GM12878 (cell line): ENCODE results near the gene SLC22A23. TPM values are rescaled to one million over a fixed set of nuclear protein-coding genes. Genes with fewer than 3 reads are reported as not detected.
A peak's percentile ranks its signal among the peaks of the same experiment; 100 is the strongest.

ENCODE experiments used
- BCL3 ChIP-seq: IDR thresholded peaks from 2 replicates; pipeline ENCODE4 v1.6.1; 2011; ENCODE audit warnings: borderline replicate concordance, low read depth, mild to moderate bottlenecking, moderate library complexity, low read length; ENCODE audit not compliant: insufficient read depth, poor library complexity, severe bottlenecking
- CREM ChIP-seq: IDR thresholded peaks from 2 replicates; pipeline ENCODE4 v1.6.1; 2014; ENCODE audit warnings: antibody characterized with exemption, low read depth
- E2F8 ChIP-seq: fragments of 450-650 bp; IDR thresholded peaks from 2 replicates; pipeline ENCODE4 v1.6.1; 2018; ENCODE audit warnings: mild to moderate bottlenecking, low read depth, moderate library complexity; ENCODE audit not compliant: partially characterized antibody
- ESRRA ChIP-seq: IDR thresholded peaks from 2 replicates; pipeline ENCODE4 v1.6.1; 2012; ENCODE audit warnings: mild to moderate bottlenecking, low read length, improper control_type of control experiment
- FOS ChIP-seq: IDR thresholded peaks from 3 replicates; pipeline ENCODE4 v1.6.1; 2011; ENCODE audit warnings: borderline replicate concordance; ENCODE audit not compliant: insufficient read length; ENCODE audit errors: extremely low read depth
- FOXK2 ChIP-seq: fragments of 450-650 bp; IDR thresholded peaks from 2 replicates; pipeline ENCODE4 v1.6.1; 2017; ENCODE audit warnings: mild to moderate bottlenecking, moderate library complexity
- IRF3 ChIP-seq: fragments of 450-650 bp; IDR thresholded peaks from 2 replicates; pipeline ENCODE4 v1.6.1; 2014; ENCODE audit warnings: mild to moderate bottlenecking
- KDM1A ChIP-seq: fragments of 200-600 bp; sonication (generic); IDR thresholded peaks from 2 replicates; pipeline ENCODE4 v1.6.1; 2016; ENCODE audit warnings: borderline replicate concordance
- MTA2 ChIP-seq: fragments of 450-650 bp; IDR thresholded peaks from 2 replicates; pipeline ENCODE4 v1.6.1; 2016; ENCODE audit warnings: low read depth, mild to moderate bottlenecking, moderate library complexity
- NFYA ChIP-seq: IDR thresholded peaks from 2 replicates; pipeline ENCODE4 v1.6.1; 2011; ENCODE audit warnings: low read depth, mild to moderate bottlenecking, low read length, improper control_type of control experiment, borderline replicate concordance
- NKRF ChIP-seq: fragments of 450-650 bp; conservative IDR thresholded peaks from 2 replicates; pipeline ENCODE4 v1.6.1; 2017; ENCODE audit warnings: mild to moderate bottlenecking, moderate library complexity
- NR2F1 ChIP-seq: fragments of 450-650 bp; conservative IDR thresholded peaks from 2 replicates; pipeline ENCODE4 v1.6.1; 2017; ENCODE audit warnings: mild to moderate bottlenecking
- POLR2AphosphoS5 ChIP-seq: IDR thresholded peaks from 2 replicates; pipeline ENCODE4 v1.6.1; 2011; ENCODE audit warnings: mild to moderate bottlenecking, low read length, inconsistent platforms
- RB1 ChIP-seq: fragments of 450-650 bp; formaldehyde crosslinking; IDR thresholded peaks from 2 replicates; pipeline ENCODE4 v1.6.1; 2017; ENCODE audit warnings: mild to moderate bottlenecking, borderline replicate concordance
- SP1 ChIP-seq: IDR thresholded peaks from one replicate; pipeline ENCODE4 v1.6.1; 2011; ENCODE audit warnings: low read depth, low read length
- SREBF1 ChIP-seq: IDR thresholded peaks from 2 replicates; pipeline ENCODE4 v1.6.1; 2012; ENCODE audit warnings: mild to moderate bottlenecking, low read length
- ZBTB4 ChIP-seq: fragments of 450-650 bp; formaldehyde crosslinking; IDR thresholded peaks from 2 replicates; pipeline ENCODE4 v1.4.0; 2022; ENCODE audit warnings: mild to moderate bottlenecking, moderate library complexity
- ZNF384 ChIP-seq: IDR thresholded peaks from 2 replicates; pipeline ENCODE4 v1.6.1; 2012; ENCODE audit warnings: low read depth, mild to moderate bottlenecking, low read length, improper control_type of control experiment, borderline replicate concordance
- ZZZ3 ChIP-seq: IDR thresholded peaks from 2 replicates; pipeline ENCODE4 v1.6.1; 2011; ENCODE audit warnings: low read depth; ENCODE audit not compliant: control insufficient read depth, insufficient read length
- polyA plus RNA-seq, 11 experiments: library from polyadenylated mRNA; depleted of rRNA in 4 of 11; unstranded in 6 of 11; stranded (reverse) in 5 of 11; fragments of >200 nt; fragmentation: Nextera tagmentation in 4 of 11; fragmentation: Illumina TruSeq in 1 of 11; extraction: Ambion mirVana in 4 of 11; extraction: Trizol in 1 of 11; gene quantifications; 1 replicate in 1 of 11; 2 replicates in 10 of 11; pipeline versions ENCODE4 v1.2.1 to v1.2.3, GENCODE V29; 2011 to 2016; ENCODE audit warnings: inconsistent platforms in 2 of 11, missing spikeins in 2 of 11, low read depth in 1 of 11
- total RNA-seq, 4 experiments: library from RNA; depleted of rRNA in 3 of 4; stranded (reverse); fragments of >200 nt in 3 of 4; fragmentation: Illumina TruSeq in 1 of 4; extraction: Trizol in 1 of 4; gene quantifications; 2 replicates each; pipeline versions ENCODE4 v1.2.1 to v1.2.3, GENCODE V29; 2013 to 2021

The SLC22A23 gene
- total and polyA plus RNA-seq, 10 of the 15 experiments (the other 5 are each of a cell fraction or from before 2014, with no cell fraction given) = 0.20 to 2.4 (median 0.74) TPM

GRCh38 chr6:3337521-3338350 is 119.1 kb downstream of the SLC22A23 start (continued):
- TF ChIP-seq E2F8 = no peak
- no peak for TF ChIP-seq NFYA
- TF ChIP-seq SREBF1 = no peak
- no peak for TF ChIP-seq SP1
- TF ChIP-seq CREM = no peak
- TF ChIP-seq BCL3 = no peak
- no peak for TF ChIP-seq FOS
- peak; percentile 31; the same call in 1 of the 2 replicates for TF ChIP-seq MTA2
- no peak for TF ChIP-seq FOXK2
- TF ChIP-seq KDM1A = no peak
- TF ChIP-seq ZNF384 = no peak
- TF ChIP-seq ZZZ3 = no peak
- TF ChIP-seq ZBTB4 (CRISPR knock-in tag) = no peak
- no peak for TF ChIP-seq IRF3
- no peak for TF ChIP-seq RB1
- TF ChIP-seq ESRRA = no peak
- no peak for TF ChIP-seq NR2F1
- TF ChIP-seq POLR2AphosphoS5 = no peak
- TF ChIP-seq NKRF = no peak
